ENCODE measurements around the gene TBKBP1. TPM values are rescaled to one million over a fixed set of nuclear protein-coding genes. Genes with fewer than 3 reads are reported as not detected.

Gene TBKBP1
- total and polyA plus RNA-seq, 2 donors (not counting 1 experiment from before 2014, with no cell fraction given), result 4.6 to 11.6 TPM

- peak overlapping the region; percentile 46 to 75 (median 58) for H3K4me3 ChIP-seq (replicated peaks in 1 of 4; ENCODE audit: control extremely low read depth in 1 of 4, insufficient read depth in 1 of 4, low read depth in 3 of 4, low read length in 4 of 4)
- peak overlapping the region; percentile 80 for H2AFZ ChIP-seq (ENCODE audit: low read length)
Measured at GRCh38 chr17:47695429-47696376, 1.7 kb downstream of the TBKBP1 start.

GRCh38 chr17:47696717-47697642, 3.0 kb downstream of the TBKBP1 start:
- no peak overlapping the region for H2AFZ ChIP-seq (ENCODE audit: low read length)
- no peaks in the 10 kb centered on the region for H3K79me2 ChIP-seq (ENCODE audit: control insufficient read depth, insufficient read depth, low read length)
- DNase-seq (ENCODE audit: low read depth in 2 of 2), result no peak
- TF ChIP-seq EZH2 (IDR thresholded peaks at IDR 0.05; ENCODE audit: low read length, missing control alignments) (no peak), CTCF (conservative IDR thresholded peaks at IDR 0.05 in 1 of 2, IDR thresholded peaks at IDR 0.05 in 1 of 2; ENCODE audit: low read depth in 1 of 2, low read length in 2 of 2) (no peak)
- H3K4me3 ChIP-seq (replicated peaks in 1 of 4; ENCODE audit: control extremely low read depth in 1 of 4, insufficient read depth in 1 of 4, low read depth in 3 of 4, low read length in 4 of 4), result no peak overlapping the region
- H3K9ac ChIP-seq (ENCODE audit: insufficient read depth, low read length), result no peak overlapping the region
- H3K9me3 ChIP-seq (ENCODE audit: control insufficient read depth, insufficient read depth, low read depth, low read length), result no peaks in the 10 kb centered on the region
- no peak overlapping the region for H3K4me2 ChIP-seq (ENCODE audit: extremely low read depth, insufficient read depth, low read length)
- peaks cover 4% of the 10 kb centered on the region for H3K36me3 ChIP-seq (ENCODE audit: control insufficient read depth, insufficient read depth, low read length)
- peaks cover 4% of the 10 kb centered on the region for H3K4me1 ChIP-seq (ENCODE audit: control insufficient read depth, extremely low read depth, insufficient read depth, low read length)
- no peaks in the 10 kb centered on the region for H4K20me1 ChIP-seq (ENCODE audit: control insufficient read depth, extremely low read depth, insufficient read depth, low read length)
- no peak overlapping the region for H3K27ac ChIP-seq (ENCODE audit: insufficient read depth, low read length)
- peaks cover 6% of the 10 kb centered on the region for H3K27me3 ChIP-seq (ENCODE audit: control insufficient read depth, insufficient read depth, low read length)

More at GRCh38 chr17:47695429-47696376, 1.7 kb downstream of the TBKBP1 start:
- no peaks in the 10 kb centered on the region for H3K9me3 ChIP-seq (ENCODE audit: control insufficient read depth, insufficient read depth, low read depth, low read length)
- H3K27ac ChIP-seq (ENCODE audit: insufficient read depth, low read length), result no peak overlapping the region
- H3K27me3 ChIP-seq (ENCODE audit: control insufficient read depth, insufficient read depth, low read length), result peaks cover 7% of the 10 kb centered on the region
- H3K9ac ChIP-seq (ENCODE audit: insufficient read depth, low read length), result peak overlapping the region; percentile 16
- no peaks in the 10 kb centered on the region for H4K20me1 ChIP-seq (ENCODE audit: control insufficient read depth, extremely low read depth, insufficient read depth, low read length)
- H3K4me2 ChIP-seq (ENCODE audit: extremely low read depth, insufficient read depth, low read length), result peak overlapping the region; percentile 90
- H3K4me1 ChIP-seq (ENCODE audit: control insufficient read depth, extremely low read depth, insufficient read depth, low read length), result peaks cover 4% of the 10 kb centered on the region
- no peak for DNase-seq (ENCODE audit: low read depth in 2 of 2)
- no peak for TF ChIP-seq EZH2 (IDR thresholded peaks at IDR 0.05; ENCODE audit: low read length, missing control alignments)
- TF ChIP-seq CTCF (conservative IDR thresholded peaks at IDR 0.05 in 1 of 2, IDR thresholded peaks at IDR 0.05 in 1 of 2; ENCODE audit: low read depth in 1 of 2, low read length in 2 of 2), result no peak
- H3K79me2 ChIP-seq (ENCODE audit: control insufficient read depth, insufficient read depth, low read length), result no peaks in the 10 kb centered on the region
- H3K36me3 ChIP-seq (ENCODE audit: control insufficient read depth, insufficient read depth, low read length), result peaks cover 4% of the 10 kb centered on the region

Data from fibroblast of lung (primary cell).